ENCODE results near the gene GUK1. TPM values are rescaled to one million over a fixed set of nuclear protein-coding genes. Genes with fewer than 3 reads are reported as not detected.
A peak's percentile ranks its signal among the peaks of the same experiment; 100 is the strongest.

Gene GUK1
- total RNA-seq, 1 donor from 2014 or later, result 143 TPM

- ATAC-seq (ENCODE audit: poor library complexity) (no peak), DNase-seq (no peak)
- intact Hi-C loops (cut with DNase I), result no loop called here
Observed at GRCh38 chr1:228145463-228146416, 5.7 kb downstream of the GUK1 start.

GRCh38 chr1:228146417-228147150, 6.5 kb downstream of the GUK1 start:
- ATAC-seq (ENCODE audit: poor library complexity), result no peak
- DNase-seq, result no peak
- intact Hi-C loops (cut with DNase I), result no loop called here

DNA sequence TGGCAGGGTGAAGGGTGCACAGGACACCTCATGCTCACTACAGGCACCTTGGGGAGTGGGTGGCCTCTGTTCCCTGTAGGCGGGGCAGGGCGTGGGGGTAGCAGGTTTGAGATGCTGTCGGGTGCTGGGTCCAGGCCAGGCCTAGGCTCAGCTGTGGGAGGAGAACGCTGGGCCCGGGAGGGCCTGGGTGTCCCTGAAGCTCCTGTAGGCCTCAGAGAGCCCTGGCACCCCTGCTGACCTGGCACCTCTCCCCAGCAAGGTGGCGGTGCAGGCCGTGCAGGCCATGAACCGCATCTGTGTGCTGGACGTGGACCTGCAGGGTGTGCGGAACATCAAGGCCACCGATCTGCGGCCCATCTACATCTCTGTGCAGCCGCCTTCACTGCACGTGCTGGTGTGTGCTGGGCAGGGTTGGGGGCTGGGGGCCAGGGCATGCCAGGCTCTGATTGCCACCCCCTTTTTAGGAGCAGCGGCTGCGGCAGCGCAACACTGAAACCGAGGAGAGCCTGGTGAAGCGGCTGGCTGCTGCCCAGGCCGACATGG, 7.1 kb downstream of the GUK1 start:
- DNase-seq (no peak), ATAC-seq (ENCODE audit: poor library complexity) (no peak)
- intact Hi-C loops (cut with DNase I), result no loop called here

GRCh38 chr1:228147768-228148167, 7.7 kb downstream of the GUK1 start:
- intact Hi-C loops (cut with DNase I), result no loop called here
- ATAC-seq (ENCODE audit: poor library complexity) (no peak), DNase-seq (no peak)

- intact Hi-C loops (cut with DNase I), result no loop called here
- DNase-seq (no peak), ATAC-seq (ENCODE audit: poor library complexity) (no peak)
Observed at GRCh38 chr1:228148196-228148861, 8.2 kb downstream of the GUK1 start.

- intact Hi-C loops (cut with DNase I), result no loop called here
- DNase-seq (no peak), ATAC-seq (ENCODE audit: poor library complexity) (no peak)
Observed at GRCh38 chr1:228148935-228149405, 8.9 kb downstream of the GUK1 start.

DNA sequence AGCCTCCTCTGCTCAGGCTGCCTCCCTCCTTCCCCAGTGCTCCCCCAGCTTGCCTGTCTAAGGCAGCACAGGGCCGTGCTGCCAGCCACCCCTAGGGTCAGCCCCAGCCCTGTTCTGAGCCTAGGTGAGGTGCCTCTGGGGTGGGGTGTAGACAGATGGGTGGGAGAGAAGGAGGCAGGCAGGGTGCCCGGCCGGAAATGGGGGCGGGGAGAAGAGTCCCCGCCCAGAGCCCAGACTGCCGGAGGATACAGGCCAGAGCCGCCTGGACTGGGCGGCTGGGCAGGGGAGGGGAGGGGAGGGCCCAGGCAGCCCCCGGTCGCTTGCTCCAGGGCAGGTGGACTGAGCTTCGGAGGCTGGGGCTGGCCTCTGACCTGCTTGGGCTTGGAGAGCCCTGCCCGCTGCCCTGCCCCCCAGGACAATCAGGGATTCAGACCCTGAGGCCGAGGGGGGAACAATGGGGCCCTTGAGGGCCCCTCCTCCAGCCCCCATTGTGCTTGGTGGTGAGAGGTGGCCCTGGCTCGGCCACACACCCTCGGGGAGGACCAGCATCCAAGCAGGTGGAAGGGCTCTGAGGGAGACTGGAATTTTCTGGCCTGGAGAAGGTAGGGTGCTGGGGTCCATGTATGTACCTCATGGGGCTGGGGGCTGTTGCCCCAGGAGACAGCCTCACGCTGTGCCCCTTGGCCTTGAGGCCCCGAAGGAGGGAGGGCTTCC, 9.5 kb downstream of the GUK1 start, which contains the start of gene GJC2:
Gene GJC2, plus strand, starts transcription at position 525 of the 714 bp plus-strand sequence. CDS start 7,829 bp downstream, outside the sequence.
- ATAC-seq (ENCODE audit: poor library complexity) (peak; percentile 61), DNase-seq (peak; percentile 72)
- intact Hi-C loops (cut with DNase I), result no loop called here

DNA sequence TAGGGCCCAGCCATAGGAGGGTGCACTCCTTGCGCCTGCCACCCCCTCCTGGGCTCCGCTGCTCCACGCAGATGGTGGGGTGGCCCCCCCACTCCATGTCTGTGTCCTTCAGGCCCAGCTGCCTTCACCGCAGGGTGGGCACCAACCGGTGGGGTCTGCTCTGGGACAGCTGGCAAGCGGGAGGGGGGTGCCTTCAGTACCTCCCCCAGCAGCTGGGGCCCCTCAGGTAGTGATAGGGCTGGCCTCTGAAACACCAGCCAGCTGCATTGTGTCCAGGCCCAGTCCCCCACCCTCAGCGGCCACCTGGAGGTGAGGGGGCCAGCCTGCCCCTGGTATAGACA, 10.0 kb downstream of the GUK1 start:
- DNase-seq (no peak), ATAC-seq (ENCODE audit: poor library complexity) (peak; percentile 8)
- intact Hi-C loops (cut with DNase I), result no loop called here

DNA sequence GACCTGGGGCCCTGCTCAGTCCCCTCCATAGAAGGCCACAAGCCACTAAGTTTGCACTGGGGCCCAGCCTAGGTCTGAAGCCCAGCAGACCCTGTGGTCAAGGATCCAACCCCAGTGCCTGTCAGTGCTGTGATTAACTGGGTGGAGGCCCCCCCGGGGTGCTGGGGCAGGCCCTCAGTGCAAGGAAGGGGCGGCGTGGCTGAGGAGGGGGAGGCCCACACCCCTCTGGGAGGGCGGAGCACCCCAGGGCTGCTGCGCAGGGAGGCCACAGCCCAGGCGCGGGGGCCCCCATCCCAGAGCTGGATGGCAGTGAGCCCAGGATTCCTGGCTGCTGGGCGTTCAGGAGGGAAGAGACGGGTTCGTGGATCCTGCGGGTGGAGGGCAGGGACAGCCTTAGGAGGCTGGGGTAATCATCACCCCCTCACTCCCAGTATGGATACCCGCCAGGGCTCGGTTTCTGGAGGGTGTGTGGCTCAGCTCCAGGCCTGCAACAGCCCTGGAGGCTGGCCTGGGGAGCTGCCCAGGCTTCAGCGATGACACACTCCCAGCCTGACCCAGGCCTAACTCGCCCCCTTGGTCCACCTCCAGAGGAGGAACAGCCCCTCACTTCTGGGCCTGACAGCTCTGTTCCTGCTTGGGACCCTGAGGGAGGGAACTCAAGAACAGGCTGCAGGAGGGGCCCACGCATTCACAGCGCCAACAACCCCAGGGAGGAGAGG, 10.5 kb downstream of the GUK1 start:
- ATAC-seq (ENCODE audit: poor library complexity) (peak; percentile 68), DNase-seq (peak; percentile 83)
- intact Hi-C loops (cut with DNase I), result no loop called here

GRCh38 chr1:228151180-228151925, 11.3 kb downstream of the GUK1 start:
- intact Hi-C loops (cut with DNase I), result no loop called here
- DNase-seq (no peak), ATAC-seq (ENCODE audit: poor library complexity) (no peak)

DNA sequence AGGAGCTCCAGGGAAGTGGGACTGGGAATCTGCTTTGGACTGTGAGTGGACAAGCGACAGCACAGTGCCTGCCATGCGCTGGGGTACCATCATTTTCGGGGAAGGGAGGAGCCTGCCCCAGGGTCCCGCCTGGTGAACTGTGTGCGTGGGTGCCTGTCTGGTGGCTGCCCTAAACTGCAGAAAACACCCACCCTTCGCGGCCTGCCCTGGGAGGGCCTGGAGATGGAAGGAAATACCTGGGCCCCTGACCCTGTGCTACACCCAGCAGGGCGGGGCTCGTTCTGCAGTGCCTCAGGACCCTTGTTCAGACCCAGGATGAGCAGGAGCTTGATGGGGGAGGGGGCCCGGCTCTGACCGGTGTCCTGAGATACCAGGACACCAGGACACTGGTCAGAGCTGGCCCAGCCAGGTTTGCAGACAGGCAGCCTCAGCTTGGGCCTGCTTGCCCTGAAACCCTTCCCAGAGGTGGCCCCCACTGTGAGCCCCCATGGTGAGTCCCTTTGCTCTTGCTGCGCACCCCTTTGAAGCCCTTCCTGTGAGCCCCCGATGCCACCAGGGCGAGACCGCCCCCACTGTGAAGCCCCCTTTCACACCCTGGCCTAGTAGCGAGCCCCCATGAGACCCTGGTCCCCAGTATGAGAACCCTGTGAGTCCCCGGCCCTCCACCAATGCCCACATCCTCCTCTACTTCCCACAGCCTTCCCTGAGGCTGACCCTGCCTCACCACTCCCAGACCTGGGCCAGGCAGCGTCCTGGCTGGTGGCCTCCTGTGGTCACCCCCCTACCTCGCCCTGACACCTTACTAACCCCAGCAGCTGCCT, 12.2 kb downstream of the GUK1 start:
- intact Hi-C loops (cut with DNase I), result no loop called here
- DNase-seq, result no peak

DNA sequence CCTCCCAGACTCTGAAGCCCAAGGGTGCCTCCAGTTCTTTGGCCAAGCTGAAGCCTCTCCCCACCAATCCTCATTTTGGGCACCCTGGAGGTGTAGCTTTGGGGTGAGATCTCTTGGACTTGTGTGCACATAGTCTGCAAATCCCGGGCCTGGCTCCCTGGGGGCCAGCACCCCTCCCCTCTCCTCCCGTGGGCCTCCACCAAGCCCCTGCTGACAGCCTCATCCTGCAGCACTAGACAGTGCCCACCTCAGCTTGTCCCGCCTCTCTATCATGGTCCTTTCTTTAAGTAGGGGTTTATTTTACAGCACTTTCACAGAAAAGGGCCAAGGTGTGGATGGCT, 12.8 kb downstream of the GUK1 start:
- intact Hi-C loops (cut with DNase I), result no loop called here
- DNase-seq, result no peak
- no peak for ATAC-seq (ENCODE audit: poor library complexity)

More for the DNA sequence above, 12.2 kb downstream of the GUK1 start:
- ATAC-seq (ENCODE audit: poor library complexity), result no peak

GRCh38 chr1:228154021-228154669, 14.1 kb downstream of the GUK1 start:
- no peak for DNase-seq
- no peak for ATAC-seq (ENCODE audit: poor library complexity)
- intact Hi-C loops (cut with DNase I), result no loop called here

DNA sequence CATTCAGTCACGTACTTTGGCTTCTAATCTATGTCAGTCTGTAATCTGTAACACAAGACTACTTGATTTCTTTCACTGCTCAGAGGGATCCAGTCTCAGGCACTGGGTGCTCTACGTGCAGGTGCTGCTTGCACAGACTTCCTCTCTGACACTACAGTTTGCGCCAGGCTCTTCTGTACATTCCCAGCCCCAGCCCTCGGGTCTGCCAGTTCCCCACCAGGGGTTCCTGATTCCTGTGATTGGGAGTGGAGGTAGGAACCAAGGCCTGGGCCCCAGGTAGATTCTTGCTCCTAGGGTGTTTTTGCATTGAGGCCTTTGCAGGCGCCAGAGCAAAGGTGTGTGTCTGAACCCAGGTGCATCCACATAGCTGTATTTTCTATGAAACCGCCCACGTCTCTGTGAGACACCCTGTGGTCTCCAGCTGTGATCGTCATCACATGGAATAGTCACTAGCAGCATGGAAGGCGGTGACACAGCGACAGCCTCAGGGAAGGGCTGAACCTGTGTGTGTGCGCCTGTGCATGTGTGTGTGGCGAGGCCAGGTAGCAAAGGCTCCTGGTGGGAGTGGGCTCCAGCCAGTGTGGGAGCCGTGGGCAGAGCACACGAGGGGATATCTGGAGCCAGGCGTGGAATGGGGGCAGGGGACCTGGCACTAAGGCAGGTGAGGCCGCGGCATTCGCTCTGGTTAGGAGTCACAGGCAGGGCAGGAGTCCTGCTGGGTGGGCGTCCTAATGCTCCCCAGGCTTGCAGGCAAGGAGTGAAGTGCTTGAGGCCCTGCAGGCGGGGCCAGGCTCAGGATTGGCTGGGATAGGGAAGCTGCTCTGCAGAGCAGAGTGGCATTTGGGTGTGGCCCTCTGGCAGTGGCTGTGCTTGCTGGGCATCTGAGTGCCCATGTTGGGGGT, 14.8 kb downstream of the GUK1 start:
- intact Hi-C loops (cut with DNase I), result no loop called here
- ATAC-seq (ENCODE audit: poor library complexity) (no peak), DNase-seq (peak; percentile 39)

All from Right ventricle myocardium superior (tissue), 1 donor.